LNCaP clone FGC (cell line): Measurements from ENCODE around the gene AMPD1.

Source experiments
- DNase-seq: peaks from one replicate; pipeline ENCODE4 v3.0.0-alpha.2; 2011; ENCODE audit warnings: low read depth
- H3K4me3 ChIP-seq: 2 replicates; pipeline ENCODE4 v1.5.1; 2011; ENCODE audit warnings: mild to moderate bottlenecking, low read depth, low read length, control low read depth
- TF ChIP-seq, protein P1 (sequence below): IDR thresholded peaks from 2 replicates; pipeline ENCODE4 v1.5.1; 2012; ENCODE audit warnings: mild to moderate bottlenecking; ENCODE audit not compliant: control insufficient read depth, insufficient read depth; ENCODE audit errors: extremely low read depth

Gene AMPD1

DNA sequence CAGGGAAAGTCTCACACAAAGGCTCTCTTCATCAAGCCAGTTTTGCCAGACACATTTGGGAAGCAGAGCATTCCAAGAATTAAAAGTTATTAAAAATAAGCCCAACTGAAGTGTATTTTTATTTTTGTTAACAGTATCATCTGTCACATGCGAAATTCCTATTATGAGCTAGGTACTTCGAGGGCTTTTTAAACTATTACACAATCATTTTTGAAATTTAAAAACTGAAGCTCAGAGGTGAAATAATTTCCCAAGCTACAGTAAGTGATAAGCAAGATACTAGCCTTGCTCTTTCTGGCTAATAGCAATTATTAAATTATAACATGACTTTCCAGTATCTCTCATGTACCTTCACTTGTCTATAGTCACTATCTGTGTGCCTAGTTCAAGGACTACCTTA is 33.2 kb upstream of the AMPD1 start:
- TF ChIP-seq, protein P1, sequence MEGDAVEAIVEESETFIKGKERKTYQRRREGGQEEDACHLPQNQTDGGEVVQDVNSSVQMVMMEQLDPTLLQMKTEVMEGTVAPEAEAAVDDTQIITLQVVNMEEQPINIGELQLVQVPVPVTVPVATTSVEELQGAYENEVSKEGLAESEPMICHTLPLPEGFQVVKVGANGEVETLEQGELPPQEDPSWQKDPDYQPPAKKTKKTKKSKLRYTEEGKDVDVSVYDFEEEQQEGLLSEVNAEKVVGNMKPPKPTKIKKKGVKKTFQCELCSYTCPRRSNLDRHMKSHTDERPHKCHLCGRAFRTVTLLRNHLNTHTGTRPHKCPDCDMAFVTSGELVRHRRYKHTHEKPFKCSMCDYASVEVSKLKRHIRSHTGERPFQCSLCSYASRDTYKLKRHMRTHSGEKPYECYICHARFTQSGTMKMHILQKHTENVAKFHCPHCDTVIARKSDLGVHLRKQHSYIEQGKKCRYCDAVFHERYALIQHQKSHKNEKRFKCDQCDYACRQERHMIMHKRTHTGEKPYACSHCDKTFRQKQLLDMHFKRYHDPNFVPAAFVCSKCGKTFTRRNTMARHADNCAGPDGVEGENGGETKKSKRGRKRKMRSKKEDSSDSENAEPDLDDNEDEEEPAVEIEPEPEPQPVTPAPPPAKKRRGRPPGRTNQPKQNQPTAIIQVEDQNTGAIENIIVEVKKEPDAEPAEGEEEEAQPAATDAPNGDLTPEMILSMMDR: no peak
- DNase-seq: no peak

DNA sequence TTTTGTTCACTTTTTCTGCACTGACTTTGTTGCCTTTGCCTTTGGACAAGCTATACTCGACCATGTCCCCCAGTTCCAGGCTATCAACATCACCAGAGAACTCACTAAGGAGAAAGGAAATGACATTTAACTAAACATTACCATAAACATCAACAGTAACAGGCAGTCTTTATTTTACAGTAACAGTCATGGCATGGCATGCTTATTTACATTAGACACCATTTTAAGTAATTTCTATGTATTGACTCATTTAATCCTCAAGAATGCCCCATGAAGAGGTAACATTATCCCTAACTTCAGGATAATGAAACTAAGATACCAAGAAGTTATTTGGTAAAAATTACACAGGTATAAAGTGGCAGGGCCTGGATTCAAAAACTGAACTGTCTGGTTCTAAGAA is 29.9 kb upstream of the AMPD1 start:
- H3K4me3 ChIP-seq: no peak overlapping the region
- no peak for DNase-seq
- TF ChIP-seq, protein P1: no peak

More for the DNA sequence above, 33.2 kb upstream of the AMPD1 start:
- no peak overlapping the region for H3K4me3 ChIP-seq

DNA sequence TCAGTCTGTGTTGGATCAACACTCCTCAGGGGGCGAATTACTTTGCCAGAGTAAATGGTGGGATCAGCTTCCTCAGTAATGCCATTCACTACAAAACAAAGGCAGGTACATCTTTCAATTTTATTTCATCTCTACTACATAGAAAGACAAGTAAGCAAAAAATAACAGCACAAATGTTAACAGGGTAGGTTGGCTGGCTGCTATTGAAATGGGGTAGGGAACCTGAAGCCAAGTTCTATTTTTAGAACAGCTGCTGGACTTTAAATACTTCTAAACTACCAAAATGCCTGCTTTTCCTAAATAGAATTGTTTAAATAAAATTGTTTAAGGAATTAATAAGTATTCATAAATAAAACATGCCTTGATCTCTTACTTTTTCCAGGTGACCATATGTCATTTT is 28.6 kb upstream of the AMPD1 start:
- H3K4me3 ChIP-seq: no peak overlapping the region
- TF ChIP-seq, protein P1: no peak
- no peak for DNase-seq

GRCh38 chr1:114723457-114723856 is 28.1 kb upstream of the AMPD1 start:
- DNase-seq: no peak
- TF ChIP-seq, protein P1: no peak
- H3K4me3 ChIP-seq: no peak overlapping the region

GRCh38 chr1:114720492-114720891 is 25.1 kb upstream of the AMPD1 start:
- no peak for DNase-seq
- TF ChIP-seq, protein P1: no peak
- H3K4me3 ChIP-seq: no peak overlapping the region

DNA sequence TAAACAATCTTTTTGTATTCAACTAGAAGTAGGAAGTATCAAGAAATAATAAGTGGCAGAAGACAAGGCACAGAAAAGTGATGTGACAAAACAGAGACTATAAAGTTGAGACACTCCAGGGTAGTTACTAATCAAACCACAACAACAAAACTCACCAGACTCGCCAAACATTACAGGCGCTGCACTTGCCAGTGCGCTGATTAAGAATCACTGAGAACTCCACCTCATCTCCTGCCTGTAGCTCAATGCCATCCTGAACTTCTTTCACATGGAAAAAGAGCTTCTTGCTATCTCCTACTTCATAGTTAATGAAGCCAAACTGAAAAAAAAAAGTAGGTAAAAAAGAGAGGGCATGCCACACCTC is 24.1 kb upstream of the AMPD1 start:
- TF ChIP-seq, protein P1: no peak
- DNase-seq: no peak
- no peak overlapping the region for H3K4me3 ChIP-seq

- TF ChIP-seq, protein P1: no peak
- DNase-seq: no peak
- H3K4me3 ChIP-seq: no peak overlapping the region
Measured at GRCh38 chr1:114718661-114719423, 23.5 kb upstream of the AMPD1 start.
